ENCODE results near the gene CALCR.

GRCh38 chr7:93463764-93464163 is 110.8 kb downstream of the CALCR start:
- TF ChIP-seq CTCF (IDR thresholded peaks at IDR 0.05) (no peak), POLR2A (IDR thresholded peaks at IDR 0.05) (no peak)
